ENCODE results near the gene PALM.

DNA sequence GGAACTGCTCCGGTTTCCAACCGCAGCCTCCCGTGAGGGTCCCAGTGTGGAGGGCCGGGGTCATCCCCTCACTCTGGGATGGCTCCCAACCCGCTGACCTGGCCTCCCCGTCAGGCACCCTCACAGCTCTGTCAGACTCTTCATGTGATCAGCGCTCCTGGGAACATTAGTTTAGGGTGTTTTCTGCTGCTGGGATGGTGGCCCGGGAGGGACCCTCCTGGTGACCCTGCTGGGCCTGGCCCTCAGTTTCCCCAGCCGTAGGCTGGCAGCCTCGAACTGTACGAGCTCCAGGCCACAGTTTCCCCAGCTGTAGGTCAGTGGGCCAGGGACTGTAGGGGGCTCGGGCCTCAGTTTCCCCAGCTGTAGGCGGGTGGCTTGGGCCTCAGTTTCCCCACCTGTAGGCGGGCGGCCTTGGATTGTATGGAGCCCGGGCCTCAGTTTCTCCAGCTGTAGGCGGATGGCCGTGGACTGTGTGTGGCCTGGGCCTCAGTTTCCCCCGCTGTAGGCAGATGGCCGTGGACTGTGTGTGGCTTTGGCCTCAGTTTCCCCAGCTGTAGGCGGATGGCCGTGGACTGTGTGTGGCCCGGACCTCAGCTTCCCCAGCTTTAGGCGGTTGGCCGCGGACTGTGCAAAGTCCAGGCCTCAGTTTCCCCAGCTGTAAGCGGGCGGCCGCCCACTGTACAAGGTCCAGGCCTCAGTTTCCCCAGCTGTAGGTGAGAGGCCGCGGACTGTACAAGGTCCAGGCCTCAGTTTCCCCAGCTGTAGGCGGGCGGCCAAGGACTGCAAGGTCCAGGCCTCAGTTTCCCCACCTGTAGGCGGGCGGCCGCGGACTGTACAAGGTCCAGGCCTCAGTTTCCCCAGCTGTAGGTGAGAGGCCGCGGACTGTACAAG, 87.2 kb downstream of the PALM start:
- TF ChIP-seq TAF1 (IDR thresholded peaks at IDR 0.05; ENCODE audit: borderline replicate concordance, low read depth, low read length) (no peak), POLR2A (IDR thresholded peaks at IDR 0.05; ENCODE audit: low read depth, low read length) (no peak), POLR2AphosphoS5 (IDR thresholded peaks at IDR 0.05; ENCODE audit: low read depth, low read length) (no peak)

Measured in GM12892 (cell line).